WTC11 (cell line): ENCODE results near the gene RHOV. TPM values are rescaled to one million over a fixed set of nuclear protein-coding genes. Genes with fewer than 3 reads are reported as not detected.
A peak's percentile ranks its signal among the peaks of the same experiment; 100 is the strongest.

ENCODE experiments used
- ATAC-seq: fragments of 200-7000 bp; cut with Tn5 transposase; 2 replicates; pipeline ENCODE4 v1.10.0; 2021; ENCODE audit warnings: mild to moderate bottlenecking, moderate library complexity
- CTCF ChIA-PET: fragments of 300-600 bp; sonication (Branson Sonifier 250); formaldehyde crosslinking; loops from one replicate; lab custom pipeline; 2021; ENCODE audit warnings: antibody characterized with exemption; lab: Charles Lee
- POLR2A ChIA-PET: fragments of 350-600 bp; sonication (Branson Sonifier 250); formaldehyde crosslinking; loops from one replicate; lab custom pipeline; 2021; ENCODE audit warnings: antibody characterized with exemption; lab: Charles Lee
- DNase-seq: peaks from one replicate; pipeline ENCODE4 v3.0.0; 2021; ENCODE audit warnings: low spot score
- H3K27ac Mint-ChIP-seq: 2 replicates; pipeline ENCODE4 v1.8.0; 2021; ENCODE audit warnings: mixed read lengths
- H3K27me3 Mint-ChIP-seq: 2 replicates; pipeline ENCODE4 v1.8.0; 2021; ENCODE audit warnings: low read depth, mild to moderate bottlenecking, moderate library complexity, mixed read lengths
- H3K36me3 Mint-ChIP-seq: 2 replicates; pipeline ENCODE4 v1.8.0; 2021; ENCODE audit warnings: mixed read lengths
- H3K4me1 Mint-ChIP-seq: 2 replicates; pipeline ENCODE4 v1.8.0; 2022; ENCODE audit warnings: mixed read lengths
- H3K4me3 Mint-ChIP-seq: 2 replicates; pipeline ENCODE4 v1.8.0; 2021; ENCODE audit warnings: mild to moderate bottlenecking, moderate library complexity, mixed read lengths
- H3K9me3 Mint-ChIP-seq: 2 replicates; pipeline ENCODE4 v1.8.0; 2021; ENCODE audit warnings: mixed read lengths
- ATF3 ChIP-seq: sonication (generic); formaldehyde crosslinking; conservative IDR thresholded peaks from 2 replicates; pipeline ENCODE4 v1.8.1; 2022; ENCODE audit warnings: mild to moderate bottlenecking, missing genetic modification reagents
- CREB1 ChIP-seq: sonication (generic); formaldehyde crosslinking; IDR thresholded peaks from 2 replicates; pipeline ENCODE4 v1.8.0; 2023; ENCODE audit warnings: mild to moderate bottlenecking, missing genetic modification reagents
- CREM ChIP-seq: sonication (generic); formaldehyde crosslinking; IDR thresholded peaks from 2 replicates; pipeline ENCODE4 v1.8.1; 2022; ENCODE audit warnings: mild to moderate bottlenecking, missing genetic modification reagents, moderate library complexity
- CTCF ChIP-seq: fragments of 200-600 bp; IDR thresholded peaks from 2 replicates; pipeline ENCODE4 v1.8.0; 2022; ENCODE audit warnings: antibody characterized with exemption
- E2F1 ChIP-seq: sonication (generic); formaldehyde crosslinking; IDR thresholded peaks from 2 replicates; pipeline ENCODE4 v1.8.0; 2022; ENCODE audit warnings: mild to moderate bottlenecking, missing genetic modification reagents
- ESRRA ChIP-seq: sonication (generic); formaldehyde crosslinking; IDR thresholded peaks from 2 replicates; pipeline ENCODE4 v1.8.1; 2022; ENCODE audit warnings: mild to moderate bottlenecking, missing genetic modification reagents, borderline replicate concordance
- FOXK1 ChIP-seq: sonication (generic); formaldehyde crosslinking; IDR thresholded peaks from 2 replicates; pipeline ENCODE4 v1.8.0; 2022; ENCODE audit warnings: mild to moderate bottlenecking, moderate library complexity, missing genetic modification reagents
- FOXP4 ChIP-seq: sonication (generic); formaldehyde crosslinking; IDR thresholded peaks from 2 replicates; pipeline ENCODE4 v1.8.0; 2022; ENCODE audit warnings: mild to moderate bottlenecking, missing genetic modification reagents
- GABPB1 ChIP-seq: sonication (generic); formaldehyde crosslinking; IDR thresholded peaks from 2 replicates; pipeline ENCODE4 v1.8.1; 2023; ENCODE audit warnings: mild to moderate bottlenecking, missing genetic modification reagents
- GTF2I ChIP-seq: fragments of 250-450 bp; sonication (Bioruptor Pico); conservative IDR thresholded peaks from 2 replicates; pipeline ENCODE4 v1.4.0; 2021; ENCODE audit warnings: mild to moderate bottlenecking
- NR2C2 ChIP-seq: sonication (generic); formaldehyde crosslinking; IDR thresholded peaks from 2 replicates; pipeline ENCODE4 v1.8.0; 2022; ENCODE audit warnings: mild to moderate bottlenecking, missing genetic modification reagents
- OVOL2 ChIP-seq: fragments of 250-450 bp; sonication (Bioruptor Pico); IDR thresholded peaks from 2 replicates; pipeline ENCODE4 v1.9.0; 2021; ENCODE audit warnings: mild to moderate bottlenecking, borderline replicate concordance
- PRDM15 ChIP-seq: sonication (generic); formaldehyde crosslinking; IDR thresholded peaks from 2 replicates; pipeline ENCODE4 v1.8.0; 2022; ENCODE audit warnings: missing genetic modification reagents
- RELA ChIP-seq: sonication (generic); formaldehyde crosslinking; IDR thresholded peaks from 2 replicates; pipeline ENCODE4 v1.8.1; 2022; ENCODE audit warnings: missing genetic modification reagents, mild to moderate bottlenecking, borderline replicate concordance
- SOX15 ChIP-seq: fragments of 250-450 bp; sonication (Bioruptor Pico); IDR thresholded peaks from 2 replicates; pipeline ENCODE4 v1.9.0; 2021; ENCODE audit warnings: mild to moderate bottlenecking
- TEAD4 ChIP-seq: sonication (generic); formaldehyde crosslinking; IDR thresholded peaks from 2 replicates; pipeline ENCODE4 v1.8.0; 2022; ENCODE audit warnings: mild to moderate bottlenecking, missing genetic modification reagents
- ZBTB43 ChIP-seq: sonication (generic); formaldehyde crosslinking; IDR thresholded peaks from 2 replicates; pipeline ENCODE4 v1.8.1; 2023; ENCODE audit warnings: mild to moderate bottlenecking, missing genetic modification reagents
- ZMAT4 ChIP-seq: fragments of 250-450 bp; sonication (Bioruptor Pico); IDR thresholded peaks from 2 replicates; pipeline ENCODE4 v1.9.0; 2021; ENCODE audit warnings: mild to moderate bottlenecking
- ZNF121 ChIP-seq: sonication (generic); formaldehyde crosslinking; IDR thresholded peaks from 2 replicates; pipeline ENCODE4 v1.8.0; 2023; ENCODE audit warnings: missing genetic modification reagents
- ZNF423 ChIP-seq: fragments of 250-450 bp; sonication (Bioruptor Pico); IDR thresholded peaks from 2 replicates; pipeline ENCODE4 v2.1.2; 2022; ENCODE audit warnings: mild to moderate bottlenecking, moderate library complexity
- ZNF425 ChIP-seq: fragments of 250-450 bp; sonication (Bioruptor Pico); conservative IDR thresholded peaks from 2 replicates; pipeline ENCODE4 v1.9.0; 2021; ENCODE audit warnings: mild to moderate bottlenecking
- total RNA-seq: library from RNA; stranded (reverse); gene quantifications from 3 replicates; pipeline ENCODE4 v1.2.3, GENCODE V29; 2021

The RHOV gene
- total RNA-seq, 1 experiment from 2014 or later, result 5.0 TPM

GRCh38 chr15:40843885-40844695, 29.9 kb downstream of the RHOV start, which contains the start of gene SPINT1 (continued):
- no peak for TF ChIP-seq PRDM15 (CRISPR knock-in tag)
- no peak for TF ChIP-seq ZNF121 (CRISPR knock-in tag)
- 0 out of 2 replicates have a peak, but pooled peaks have one; percentile 49 for TF ChIP-seq FOXP4 (CRISPR knock-in tag)
- no peak for TF ChIP-seq ZNF425 (CRISPR knock-in tag)
- TF ChIP-seq ZBTB43 (CRISPR knock-in tag), result peak; percentile 19; the same call in 1 of the 2 replicates
- TF ChIP-seq CREM (CRISPR knock-in tag), result no peak; the same call in 1 of the 2 replicates
- no peak for TF ChIP-seq ATF3 (CRISPR knock-in tag)
- no peak for TF ChIP-seq OVOL2 (CRISPR knock-in tag)
- no peak for TF ChIP-seq TEAD4
- TF ChIP-seq GABPB1 (CRISPR knock-in tag), result no peak

GRCh38 chr15:40843261-40843884, 30.7 kb downstream of the RHOV start:
- ATAC-seq (no peak), DNase-seq (no peak)
- ChIA-PET POLR2A (interaction anchor here (1.3 to 2.6 kb wide), 8 partner anchors 14 to 97 kb away, joined by 3 to 15 read pairs (median 8); partner anchors contain the start of genes DNAJC17, GCHFR, RHOV and VPS18), CTCF (interaction anchor here (0.6 to 9.6 kb wide), 19 partner anchors 10 to 110 kb away, joined by 3 to 177 read pairs (median 4); partner anchors contain the start of genes CHAC1, GCHFR and VPS18)
- Mint-ChIP-seq H3K36me3 (peaks cover 9% of the 10 kb centered on the region), H3K4me1 (peaks cover 41% of the 10 kb centered on the region), H3K27ac (peak overlapping the region; percentile 74; the same call in 1 of the 2 replicates), H3K9me3 (no peaks in the 10 kb centered on the region), H3K4me3 (peak overlapping the region; percentile 85), H3K27me3 (no peaks in the 10 kb centered on the region; the same call in 1 of the 2 replicates)
- TF ChIP-seq ZMAT4 (CRISPR knock-in tag), result no peak
- no peak for TF ChIP-seq ZNF423 (CRISPR knock-in tag)
- no peak for TF ChIP-seq GTF2I (CRISPR knock-in tag)
- TF ChIP-seq E2F1 (CRISPR knock-in tag), result no peak
- TF ChIP-seq NR2C2 (CRISPR knock-in tag), result no peak
- no peak for TF ChIP-seq ESRRA (CRISPR knock-in tag)
- no peak for TF ChIP-seq CREB1 (CRISPR knock-in tag)
- no peak for TF ChIP-seq CTCF
- TF ChIP-seq FOXK1, result no peak
- no peak for TF ChIP-seq SOX15
- TF ChIP-seq RELA (CRISPR knock-in tag), result no peak
